OCI-LY7 (cell line): ENCODE measurements around the gene GALNT10. TPM values are rescaled to one million over a fixed set of nuclear protein-coding genes. Genes with fewer than 3 reads are reported as not detected.

Experiments
- BruUV-seq: library from RNA; stranded (reverse); fragments of 400-500 nt; replicated peaks from 2 replicates; lab custom pipeline; 2021; lab: Mats Ljungman, UMichigan
- CTCF ChIA-PET: fragments of 300-600 bp; sonication (Branson Sonifier 250); formaldehyde crosslinking; loops from one replicate; lab custom pipeline; 2022; ENCODE audit warnings: antibody characterized with exemption; ENCODE audit not compliant: unreplicated experiment; lab: Charles Lee
- POLR2A ChIA-PET: fragments of 300-600 bp; sonication (Branson Sonifier 250); formaldehyde crosslinking; loops from one replicate; lab custom pipeline; 2022; ENCODE audit warnings: antibody characterized with exemption; lab: Charles Lee
- DNase-seq: peaks from one replicate; pipeline ENCODE4 v3.0.0-alpha.2; 2015; ENCODE audit warnings: low spot score
- H2AFZ ChIP-seq: fragments of 200-600 bp; sonication (generic), shearing (Covaris generic); 2 replicates; pipeline ENCODE4 v1.6.1; 2014; ENCODE audit warnings: mild to moderate bottlenecking, antibody characterized with exemption, low read length, moderate library complexity
- H3K27ac ChIP-seq: fragments of 200-600 bp; sonication (generic); 2 replicates; pipeline ENCODE4 v1.5.1; 2014; ENCODE audit warnings: mixed run types, low read depth, mild to moderate bottlenecking, moderate library complexity, low read length, inconsistent platforms; ENCODE audit not compliant: poor library complexity, severe bottlenecking
- H3K36me3 ChIP-seq: fragments of 200-600 bp; sonication (generic); 2 replicates; pipeline ENCODE4 v1.6.1; 2014; ENCODE audit warnings: mild to moderate bottlenecking, antibody characterized with exemption, low read length, moderate library complexity, mixed read lengths; ENCODE audit not compliant: insufficient read depth
- H3K4me1 ChIP-seq: fragments of 200-600 bp; sonication (generic); 2 replicates; pipeline ENCODE4 v1.5.1; 2014; ENCODE audit warnings: mild to moderate bottlenecking, low read length; ENCODE audit not compliant: insufficient read depth, poor library complexity, severe bottlenecking
- H3K4me2 ChIP-seq: fragments of 200-600 bp; sonication (generic); 2 replicates; pipeline ENCODE4 v1.6.1; 2014; ENCODE audit warnings: mild to moderate bottlenecking, low read length
- H3K4me3 ChIP-seq: fragments of 200-600 bp; sonication (generic); 2 replicates; pipeline ENCODE4 v1.5.1; 2014; ENCODE audit warnings: mild to moderate bottlenecking, low read depth, low read length; ENCODE audit not compliant: poor library complexity, severe bottlenecking
- H3K79me2 ChIP-seq: fragments of 200-600 bp; sonication (generic); 2 replicates; pipeline ENCODE4 v1.6.1; 2016; ENCODE audit warnings: low read depth, mild to moderate bottlenecking, low read length, moderate library complexity, mixed read lengths; ENCODE audit not compliant: insufficient read depth
- H3K9me2 ChIP-seq: fragments of 200-600 bp; sonication (generic); 2 replicates; pipeline ENCODE4 v1.6.1; 2016; ENCODE audit warnings: mild to moderate bottlenecking, low read length, mixed read lengths; ENCODE audit not compliant: insufficient read depth
- H3K9me3 ChIP-seq: fragments of 200-600 bp; sonication (generic); 2 replicates; pipeline ENCODE4 v1.6.1; 2014; ENCODE audit warnings: mild to moderate bottlenecking, mixed run types, low read length, mixed read lengths
- H4K20me1 ChIP-seq: fragments of 200-600 bp; sonication (generic); 2 replicates; pipeline ENCODE4 v1.6.1; 2014; ENCODE audit warnings: mild to moderate bottlenecking, antibody characterized with exemption, low read length, moderate library complexity, mixed read lengths; ENCODE audit not compliant: insufficient read depth
- CTCF ChIP-seq: fragments of 200-600 bp; sonication (generic); conservative IDR thresholded peaks from 2 replicates; pipeline ENCODE4 v1.5.1; 2014; ENCODE audit warnings: mild to moderate bottlenecking, antibody characterized with exemption, low read length, moderate library complexity, mixed read lengths
- EZH2phosphoT487 ChIP-seq: fragments of 200-600 bp; sonication (generic); IDR thresholded peaks from 2 replicates; pipeline ENCODE4 v1.6.1; 2018; ENCODE audit warnings: low read depth, borderline replicate concordance, mild to moderate bottlenecking, mixed run types, antibody characterized with exemption, low read length, moderate library complexity, mixed read lengths
- intact Hi-C: fragments of 100-400 bp; cut with micrococcal nuclease; formaldehyde crosslinking; loops from one replicate; pipeline ENCODE4 v1.10.0; 2022; ENCODE audit not compliant: unreplicated experiment
- total RNA-seq, 2 experiments: library from RNA; depleted of rRNA in 1 of 2; stranded (reverse); fragments of >200 nt in 1 of 2; shearing (Covaris generic) in 1 of 2; gene quantifications; 2 replicates each; pipeline ENCODE4 v1.2.3, GENCODE V29; 2014 to 2022

The GALNT10 gene
- total RNA-seq, 2 experiments from 2014 or later, result 7.3 to 20.6 TPM

- no peaks in the 10 kb centered on the region for H3K79me2 ChIP-seq
- no peaks in the 10 kb centered on the region for H3K36me3 ChIP-seq
- no peaks in the 10 kb centered on the region for H4K20me1 ChIP-seq
- no peaks in the 10 kb centered on the region for H3K4me1 ChIP-seq
- DNase-seq, result peak; percentile 71
- no peak overlapping the region for H2AFZ ChIP-seq
- TF ChIP-seq EZH2phosphoT487, result no peak
- peak; percentile 84 for TF ChIP-seq CTCF
- H3K27ac ChIP-seq, result no peak overlapping the region
- no peaks in the 10 kb centered on the region for H3K9me2 ChIP-seq
- intact Hi-C loops, result loop anchor here (1.0 to 5.0 kb wide), 3 partner anchors 108 to 222 kb away; no protein-coding TSS in a partner anchor
- H3K4me3 ChIP-seq, result no peak overlapping the region
- no peak overlapping the region for H3K4me2 ChIP-seq
- ChIA-PET POLR2A (interaction anchor here (0.5 to 1.2 kb wide), 3 partner anchors 9 to 541 kb away, joined by 3 read pairs; no protein-coding TSS in a partner anchor), CTCF (interaction anchor here (1.3 kb wide), 1 partner anchor 9 kb away, joined by 4 read pairs; no protein-coding TSS in a partner anchor)
- H3K9me3 ChIP-seq, result no peaks in the 10 kb centered on the region
- no TSS peak for BruUV-seq
Measured at GRCh38 chr5:154179846-154180710, 10.5 kb upstream of the GALNT10 start.

GRCh38 chr5:154181161-154181560, 9.4 kb upstream of the GALNT10 start:
- Histone ChIP-seq H3K4me1 (no peaks in the 10 kb centered on the region), H4K20me1 (no peaks in the 10 kb centered on the region), H3K27ac (no peak overlapping the region), H3K79me2 (no peaks in the 10 kb centered on the region), H3K36me3 (no peaks in the 10 kb centered on the region), H3K9me3 (no peaks in the 10 kb centered on the region), H3K4me3 (no peak overlapping the region), H3K9me2 (no peaks in the 10 kb centered on the region), H3K4me2 (no peak overlapping the region), H2AFZ (no peak overlapping the region)
- no TSS peak for BruUV-seq
- POLR2A ChIA-PET, result interaction anchor here (0.6 to 1.2 kb wide), 2 partner anchors 8 to 540 kb away, joined by 3 read pairs; no protein-coding TSS in a partner anchor
- intact Hi-C loops, result loop anchor here (2.0 to 5.0 kb wide), 2 partner anchors 206 to 221 kb away; no protein-coding TSS in a partner anchor
- DNase-seq, result no peak
- TF ChIP-seq CTCF (no peak), EZH2phosphoT487 (no peak)
- CTCF ChIA-PET, result interaction anchor here (1.3 kb wide), 1 partner anchor 8 kb away, joined by 4 read pairs; no protein-coding TSS in a partner anchor
